ENCODE data around the gene A1CF. TPM values are rescaled to one million over a fixed set of nuclear protein-coding genes. Genes with fewer than 3 reads are reported as not detected.

A1CF gene
- total and polyA plus RNA-seq, 2 of the 8 experiments (the other 6 are each of a cell fraction or from before 2014, with no cell fraction given): not detected

DNA sequence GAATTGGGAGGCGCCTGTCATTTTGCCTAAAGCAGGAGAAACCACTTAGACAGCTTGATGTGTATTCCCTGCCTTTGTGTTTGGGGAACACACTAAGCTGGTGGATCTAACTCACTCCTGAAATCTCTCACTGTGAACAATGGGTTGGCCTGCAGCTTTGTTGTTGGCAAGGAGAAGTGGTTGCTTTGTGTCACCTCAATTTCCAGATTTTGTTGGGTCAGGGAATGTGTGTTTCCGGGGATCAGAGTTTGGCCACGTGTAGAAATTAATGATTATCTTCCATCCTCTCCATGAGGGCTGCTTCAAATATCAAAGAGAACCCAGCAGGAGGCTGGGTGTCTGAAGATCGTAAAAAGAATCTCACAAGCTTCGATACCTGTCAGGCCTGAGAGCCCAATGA is 27.8 kb downstream of the A1CF start (continued):
- TF ChIP-seq, protein P1, sequence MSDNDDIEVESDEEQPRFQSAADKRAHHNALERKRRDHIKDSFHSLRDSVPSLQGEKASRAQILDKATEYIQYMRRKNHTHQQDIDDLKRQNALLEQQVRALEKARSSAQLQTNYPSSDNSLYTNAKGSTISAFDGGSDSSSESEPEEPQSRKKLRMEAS (IDR thresholded peaks at IDR 0.05): no peak
- TF ChIP-seq, protein P2, sequence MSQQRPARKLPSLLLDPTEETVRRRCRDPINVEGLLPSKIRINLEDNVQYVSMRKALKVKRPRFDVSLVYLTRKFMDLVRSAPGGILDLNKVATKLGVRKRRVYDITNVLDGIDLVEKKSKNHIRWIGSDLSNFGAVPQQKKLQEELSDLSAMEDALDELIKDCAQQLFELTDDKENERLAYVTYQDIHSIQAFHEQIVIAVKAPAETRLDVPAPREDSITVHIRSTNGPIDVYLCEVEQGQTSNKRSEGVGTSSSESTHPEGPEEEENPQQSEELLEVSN (IDR thresholded peaks at IDR 0.05): no peak
- no peak for TF ChIP-seq CBX5 (IDR thresholded peaks at IDR 0.05; ENCODE audit: low read depth, low read length)
- TF ChIP-seq CTBP2 (IDR thresholded peaks at IDR 0.05; ENCODE audit: borderline replicate concordance, insufficient read depth, insufficient read length, low read length): no peak
- TF ChIP-seq, protein P3, sequence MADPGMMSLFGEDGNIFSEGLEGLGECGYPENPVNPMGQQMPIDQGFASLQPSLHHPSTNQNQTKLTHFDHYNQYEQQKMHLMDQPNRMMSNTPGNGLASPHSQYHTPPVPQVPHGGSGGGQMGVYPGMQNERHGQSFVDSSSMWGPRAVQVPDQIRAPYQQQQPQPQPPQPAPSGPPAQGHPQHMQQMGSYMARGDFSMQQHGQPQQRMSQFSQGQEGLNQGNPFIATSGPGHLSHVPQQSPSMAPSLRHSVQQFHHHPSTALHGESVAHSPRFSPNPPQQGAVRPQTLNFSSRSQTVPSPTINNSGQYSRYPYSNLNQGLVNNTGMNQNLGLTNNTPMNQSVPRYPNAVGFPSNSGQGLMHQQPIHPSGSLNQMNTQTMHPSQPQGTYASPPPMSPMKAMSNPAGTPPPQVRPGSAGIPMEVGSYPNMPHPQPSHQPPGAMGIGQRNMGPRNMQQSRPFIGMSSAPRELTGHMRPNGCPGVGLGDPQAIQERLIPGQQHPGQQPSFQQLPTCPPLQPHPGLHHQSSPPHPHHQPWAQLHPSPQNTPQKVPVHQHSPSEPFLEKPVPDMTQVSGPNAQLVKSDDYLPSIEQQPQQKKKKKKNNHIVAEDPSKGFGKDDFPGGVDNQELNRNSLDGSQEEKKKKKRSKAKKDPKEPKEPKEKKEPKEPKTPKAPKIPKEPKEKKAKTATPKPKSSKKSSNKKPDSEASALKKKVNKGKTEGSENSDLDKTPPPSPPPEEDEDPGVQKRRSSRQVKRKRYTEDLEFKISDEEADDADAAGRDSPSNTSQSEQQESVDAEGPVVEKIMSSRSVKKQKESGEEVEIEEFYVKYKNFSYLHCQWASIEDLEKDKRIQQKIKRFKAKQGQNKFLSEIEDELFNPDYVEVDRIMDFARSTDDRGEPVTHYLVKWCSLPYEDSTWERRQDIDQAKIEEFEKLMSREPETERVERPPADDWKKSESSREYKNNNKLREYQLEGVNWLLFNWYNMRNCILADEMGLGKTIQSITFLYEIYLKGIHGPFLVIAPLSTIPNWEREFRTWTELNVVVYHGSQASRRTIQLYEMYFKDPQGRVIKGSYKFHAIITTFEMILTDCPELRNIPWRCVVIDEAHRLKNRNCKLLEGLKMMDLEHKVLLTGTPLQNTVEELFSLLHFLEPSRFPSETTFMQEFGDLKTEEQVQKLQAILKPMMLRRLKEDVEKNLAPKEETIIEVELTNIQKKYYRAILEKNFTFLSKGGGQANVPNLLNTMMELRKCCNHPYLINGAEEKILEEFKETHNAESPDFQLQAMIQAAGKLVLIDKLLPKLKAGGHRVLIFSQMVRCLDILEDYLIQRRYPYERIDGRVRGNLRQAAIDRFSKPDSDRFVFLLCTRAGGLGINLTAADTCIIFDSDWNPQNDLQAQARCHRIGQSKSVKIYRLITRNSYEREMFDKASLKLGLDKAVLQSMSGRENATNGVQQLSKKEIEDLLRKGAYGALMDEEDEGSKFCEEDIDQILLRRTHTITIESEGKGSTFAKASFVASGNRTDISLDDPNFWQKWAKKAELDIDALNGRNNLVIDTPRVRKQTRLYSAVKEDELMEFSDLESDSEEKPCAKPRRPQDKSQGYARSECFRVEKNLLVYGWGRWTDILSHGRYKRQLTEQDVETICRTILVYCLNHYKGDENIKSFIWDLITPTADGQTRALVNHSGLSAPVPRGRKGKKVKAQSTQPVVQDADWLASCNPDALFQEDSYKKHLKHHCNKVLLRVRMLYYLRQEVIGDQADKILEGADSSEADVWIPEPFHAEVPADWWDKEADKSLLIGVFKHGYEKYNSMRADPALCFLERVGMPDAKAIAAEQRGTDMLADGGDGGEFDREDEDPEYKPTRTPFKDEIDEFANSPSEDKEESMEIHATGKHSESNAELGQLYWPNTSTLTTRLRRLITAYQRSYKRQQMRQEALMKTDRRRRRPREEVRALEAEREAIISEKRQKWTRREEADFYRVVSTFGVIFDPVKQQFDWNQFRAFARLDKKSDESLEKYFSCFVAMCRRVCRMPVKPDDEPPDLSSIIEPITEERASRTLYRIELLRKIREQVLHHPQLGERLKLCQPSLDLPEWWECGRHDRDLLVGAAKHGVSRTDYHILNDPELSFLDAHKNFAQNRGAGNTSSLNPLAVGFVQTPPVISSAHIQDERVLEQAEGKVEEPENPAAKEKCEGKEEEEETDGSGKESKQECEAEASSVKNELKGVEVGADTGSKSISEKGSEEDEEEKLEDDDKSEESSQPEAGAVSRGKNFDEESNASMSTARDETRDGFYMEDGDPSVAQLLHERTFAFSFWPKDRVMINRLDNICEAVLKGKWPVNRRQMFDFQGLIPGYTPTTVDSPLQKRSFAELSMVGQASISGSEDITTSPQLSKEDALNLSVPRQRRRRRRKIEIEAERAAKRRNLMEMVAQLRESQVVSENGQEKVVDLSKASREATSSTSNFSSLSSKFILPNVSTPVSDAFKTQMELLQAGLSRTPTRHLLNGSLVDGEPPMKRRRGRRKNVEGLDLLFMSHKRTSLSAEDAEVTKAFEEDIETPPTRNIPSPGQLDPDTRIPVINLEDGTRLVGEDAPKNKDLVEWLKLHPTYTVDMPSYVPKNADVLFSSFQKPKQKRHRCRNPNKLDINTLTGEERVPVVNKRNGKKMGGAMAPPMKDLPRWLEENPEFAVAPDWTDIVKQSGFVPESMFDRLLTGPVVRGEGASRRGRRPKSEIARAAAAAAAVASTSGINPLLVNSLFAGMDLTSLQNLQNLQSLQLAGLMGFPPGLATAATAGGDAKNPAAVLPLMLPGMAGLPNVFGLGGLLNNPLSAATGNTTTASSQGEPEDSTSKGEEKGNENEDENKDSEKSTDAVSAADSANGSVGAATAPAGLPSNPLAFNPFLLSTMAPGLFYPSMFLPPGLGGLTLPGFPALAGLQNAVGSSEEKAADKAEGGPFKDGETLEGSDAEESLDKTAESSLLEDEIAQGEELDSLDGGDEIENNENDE (IDR thresholded peaks at IDR 0.05; ENCODE audit: insufficient replicate concordance, low read length): no peak
- TF ChIP-seq SIX5 (IDR thresholded peaks at IDR 0.05; ENCODE audit: low read depth, low read length): no peak
